SK-N-SH (cell line): ENCODE measurements around the gene CNGA4. TPM values are rescaled to one million over a fixed set of nuclear protein-coding genes. Genes with fewer than 3 reads are reported as not detected.

Source experiments
- CTCF ChIA-PET: fragments of 300-600, 350-600 bp; formaldehyde crosslinking; extraction: SDS; loops from one replicate; lab custom pipeline; 2021; lab: Yijun Ruan, JAX
- POLR2A ChIA-PET: fragments of 350-600 bp; sonication (Branson Sonifier 250); formaldehyde crosslinking; extraction: SDS; loops from one replicate; lab custom pipeline; 2020; ENCODE audit warnings: antibody characterized with exemption, inconsistent platforms; lab: Yijun Ruan, JAX
- DNase-seq: peaks from one replicate; pipeline ENCODE4 v3.0.0; 2012
- H2AFZ ChIP-seq: fragments of 200-600 bp; sonication (generic); 2 replicates; pipeline ENCODE4 v1.8.1; 2016; ENCODE audit warnings: antibody characterized with exemption, mild to moderate bottlenecking, low read depth
- H3F3A ChIP-seq: fragments of 200-600 bp; sonication (generic); replicated peaks from 2 replicates; pipeline ENCODE3; 2016; ENCODE audit warnings: antibody characterized with exemption, mild to moderate bottlenecking; ENCODE audit not compliant: insufficient read depth
- H3K27ac ChIP-seq, 2 experiments: fragments of 200-500 bp in 1 of 2; fragments of 200-600 bp in 1 of 2; sonication (Bioruptor generic) in 1 of 2; sonication (generic), shearing (Covaris generic) in 1 of 2; 2 replicates each; pipeline versions ENCODE4 v1.5.1 to v1.6.1; 2014 to 2016; ENCODE audit warnings: low read depth in 2 of 2, inconsistent platforms in 1 of 2, low read length in 1 of 2, mild to moderate bottlenecking in 1 of 2, mixed read lengths in 1 of 2
- H3K27me3 ChIP-seq: fragments of 200-600 bp; sonication (generic), shearing (Covaris generic); 2 replicates; pipeline ENCODE4 v1.6.1; 2016; ENCODE audit warnings: mixed run types; ENCODE audit not compliant: insufficient read depth
- H3K36me3 ChIP-seq, 2 experiments: fragments of 200-500 bp in 1 of 2; fragments of 200-600 bp in 1 of 2; sonication (Bioruptor generic) in 1 of 2; sonication (generic) in 1 of 2; replicated peaks in 1 of 2; 2 replicates each; pipeline versions ENCODE3 to v1.5.1; 2014 to 2016; ENCODE audit warnings: low read length in 1 of 2, mild to moderate bottlenecking in 1 of 2; ENCODE audit not compliant: insufficient read depth in 2 of 2, control insufficient read depth in 1 of 2
- H3K4me1 ChIP-seq, 2 experiments: fragments of 200-500 bp in 1 of 2; fragments of 200-600 bp in 1 of 2; sonication (Bioruptor generic) in 1 of 2; sonication (generic), shearing (Covaris generic) in 1 of 2; 2 replicates each; pipeline versions ENCODE4 v1.5.1 to v1.6.1; 2014 to 2016; ENCODE audit warnings: low read depth in 1 of 2, low read length in 1 of 2, mixed run types in 1 of 2; ENCODE audit not compliant: insufficient read depth in 2 of 2, control insufficient read depth in 1 of 2
- H3K4me2 ChIP-seq: fragments of 200-600 bp; sonication (generic), shearing (Covaris generic); 2 replicates; pipeline ENCODE4 v1.6.1; 2017; ENCODE audit warnings: mixed run types
- H3K4me3 ChIP-seq, 2 experiments: fragments of 200-500 bp in 1 of 2; fragments of 200-600 bp in 1 of 2; sonication (Bioruptor generic) in 1 of 2; sonication (generic), shearing (Covaris generic) in 1 of 2; 2 replicates each; pipeline versions ENCODE4 v1.5.1 to v1.8.1; 2014 to 2016; ENCODE audit warnings: low read depth in 2 of 2, inconsistent platforms in 1 of 2, low read length in 1 of 2, mild to moderate bottlenecking in 1 of 2, mixed read lengths in 1 of 2, moderate library complexity in 1 of 2
- H3K79me2 ChIP-seq: fragments of 200-600 bp; sonication (generic); 2 replicates; pipeline ENCODE4 v1.8.1; 2017; ENCODE audit warnings: mild to moderate bottlenecking; ENCODE audit not compliant: insufficient read depth
- H3K9ac ChIP-seq: fragments of 200-600 bp; sonication (generic); 2 replicates; pipeline ENCODE4 v1.6.1; 2017; ENCODE audit warnings: mixed run types
- H3K9me2 ChIP-seq: fragments of 200-600 bp; sonication (generic); 2 replicates; pipeline ENCODE4 v1.6.1; 2017; ENCODE audit warnings: mixed run types
- H3K9me3 ChIP-seq: fragments of 200-600 bp; sonication (generic); 2 replicates; pipeline ENCODE4 v1.6.1; 2017; ENCODE audit warnings: mixed run types, mild to moderate bottlenecking, moderate library complexity
- H4K20me1 ChIP-seq: fragments of 200-600 bp; sonication (generic); 2 replicates; pipeline ENCODE4 v1.6.1; 2017; ENCODE audit warnings: mild to moderate bottlenecking, mixed run types; ENCODE audit not compliant: insufficient read depth
- ELF1 ChIP-seq: IDR thresholded peaks from 2 replicates; pipeline ENCODE4 v1.4.0; 2012
- FOSL2 ChIP-seq: IDR thresholded peaks from 2 replicates; pipeline ENCODE4 v1.4.0; 2012; ENCODE audit warnings: low read depth, mild to moderate bottlenecking, moderate library complexity, borderline replicate concordance
- FOXJ3 ChIP-seq: sonication (generic); formaldehyde crosslinking; IDR thresholded peaks from 2 replicates; pipeline ENCODE4 v1.5.1; 2020; ENCODE audit warnings: mild to moderate bottlenecking, missing genetic modification reagents
- FOXM1 ChIP-seq: IDR thresholded peaks from 2 replicates; pipeline ENCODE4 v1.4.0; 2012; ENCODE audit warnings: low read depth, mild to moderate bottlenecking
- GATA2 ChIP-seq: sonication (generic); formaldehyde crosslinking; IDR thresholded peaks from 2 replicates; pipeline ENCODE4 v1.5.0; 2020; ENCODE audit warnings: mild to moderate bottlenecking, missing genetic modification reagents
- JUND ChIP-seq: IDR thresholded peaks from 2 replicates; pipeline ENCODE4 v1.4.0; 2012
- MEF2A ChIP-seq: IDR thresholded peaks from 2 replicates; pipeline ENCODE4 v1.4.0; 2012; ENCODE audit warnings: low read depth, borderline replicate concordance
- MXI1 ChIP-seq: IDR thresholded peaks from 2 replicates; pipeline ENCODE4 v1.6.1; 2012; ENCODE audit warnings: mild to moderate bottlenecking, low read depth, low read length, improper control_type of control experiment
- NFIC ChIP-seq: IDR thresholded peaks from 2 replicates; pipeline ENCODE4 v1.4.0; 2012; ENCODE audit warnings: borderline replicate concordance
- POLR2AphosphoS5 ChIP-seq: IDR thresholded peaks from 2 replicates; pipeline ENCODE4 v1.6.1; 2012; ENCODE audit warnings: low read depth, low read length
- RCOR1 ChIP-seq: fragments of 150-350 bp; IDR thresholded peaks from 2 replicates; pipeline ENCODE4 v1.6.1; 2017; ENCODE audit warnings: antibody characterized with exemption, low read length
- RXRA ChIP-seq: IDR thresholded peaks from 2 replicates; pipeline ENCODE4 v1.4.0; 2012; ENCODE audit warnings: low read depth, mild to moderate bottlenecking, borderline replicate concordance
- SMC3 ChIP-seq: IDR thresholded peaks from 2 replicates; pipeline ENCODE4 v1.6.1; 2012; ENCODE audit warnings: low read depth, low read length, improper control_type of control experiment
- TAF1 ChIP-seq: IDR thresholded peaks from 2 replicates; pipeline ENCODE4 v1.6.1; 2012; ENCODE audit warnings: low read depth, mild to moderate bottlenecking, low read length, moderate library complexity, borderline replicate concordance
- YY1 ChIP-seq: IDR thresholded peaks from 2 replicates; pipeline ENCODE4 v1.4.0; 2012; ENCODE audit warnings: low read depth, mild to moderate bottlenecking
- WGBS: methylation state at CpG from one replicate; pipeline ENCODE4 v1.1.6; 2017; ENCODE audit warnings: low lambda C conversion rate; 5-methylcytosine and 5-hydroxymethylcytosine counted together
- polyA plus RNA-seq, 3 experiments: library from polyadenylated mRNA; depleted of rRNA; stranded (reverse); fragments of >200 nt; gene quantifications; 2 replicates each; pipeline ENCODE4 v1.2.3, GENCODE V29; 2012
- TF ChIP-seq, protein P1 (sequence below): IDR thresholded peaks from 2 replicates; pipeline ENCODE4 v1.4.0; 2012; ENCODE audit warnings: low read depth
- TF ChIP-seq, protein P2 (sequence below): IDR thresholded peaks from 2 replicates; pipeline ENCODE4; 2012
- TF ChIP-seq, protein P3 (sequence below): fragments of 200-600 bp; sonication (generic); IDR thresholded peaks from 2 replicates; pipeline ENCODE4 v1.6.1; 2017; ENCODE audit warnings: antibody characterized with exemption, mild to moderate bottlenecking, moderate library complexity

Gene CNGA4
- polyA plus RNA-seq, 1 of the 3 experiments (the other 2 are of a cell fraction) = 0.13 TPM

DNA sequence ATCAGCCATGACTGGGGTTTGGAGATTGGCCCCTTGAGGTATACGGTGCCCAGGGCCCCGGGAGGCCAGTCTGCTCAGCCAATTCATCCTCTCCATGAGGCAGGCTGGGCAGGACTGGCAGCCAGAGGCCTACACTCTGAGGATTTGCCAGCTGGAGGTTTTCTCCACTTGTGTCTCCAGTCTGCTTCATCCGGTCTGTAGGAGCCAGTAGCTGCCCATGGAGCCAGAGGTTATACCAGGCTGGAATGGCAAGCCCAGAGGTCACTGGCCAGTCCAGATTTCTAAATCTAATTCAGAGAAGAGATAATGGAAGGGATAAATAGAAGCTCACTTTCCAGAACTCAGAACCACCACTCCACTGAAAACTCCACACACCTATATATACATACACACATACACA lies 14.5 kb upstream of the CNGA4 start:
- TF ChIP-seq RCOR1 (no peak), RXRA (no peak), MXI1 (no peak), POLR2AphosphoS5 (no peak), NFIC (no peak), JUND (no peak), FOXM1 (no peak), ELF1 (no peak), GATA2 (CRISPR knock-in tag) (no peak), YY1 (no peak)
- TF ChIP-seq, protein P1, sequence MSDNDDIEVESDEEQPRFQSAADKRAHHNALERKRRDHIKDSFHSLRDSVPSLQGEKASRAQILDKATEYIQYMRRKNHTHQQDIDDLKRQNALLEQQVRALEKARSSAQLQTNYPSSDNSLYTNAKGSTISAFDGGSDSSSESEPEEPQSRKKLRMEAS = no peak
- TF ChIP-seq, protein P2, sequence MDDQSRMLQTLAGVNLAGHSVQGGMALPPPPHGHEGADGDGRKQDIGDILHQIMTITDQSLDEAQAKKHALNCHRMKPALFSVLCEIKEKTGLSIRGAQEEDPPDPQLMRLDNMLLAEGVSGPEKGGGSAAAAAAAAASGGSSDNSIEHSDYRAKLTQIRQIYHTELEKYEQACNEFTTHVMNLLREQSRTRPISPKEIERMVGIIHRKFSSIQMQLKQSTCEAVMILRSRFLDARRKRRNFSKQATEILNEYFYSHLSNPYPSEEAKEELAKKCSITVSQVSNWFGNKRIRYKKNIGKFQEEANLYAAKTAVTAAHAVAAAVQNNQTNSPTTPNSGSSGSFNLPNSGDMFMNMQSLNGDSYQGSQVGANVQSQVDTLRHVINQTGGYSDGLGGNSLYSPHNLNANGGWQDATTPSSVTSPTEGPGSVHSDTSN = no peak
- TF ChIP-seq, all 33 proteins: peak for 0
- H3K27ac ChIP-seq = no peak overlapping the region; a peak in 1 of 4 replicates
- H3K79me2 ChIP-seq = peaks cover 32% of the 10 kb centered on the region
- ChIA-PET POLR2A (interaction anchor here (0.7 kb wide), 1 partner anchor 11 kb away, joined by 4 read pairs; the partner anchor contains the start of gene FHIP1B), CTCF (interaction anchor here (1.1 kb wide), 2 partner anchors 13 to 139 kb away, joined by 3 read pairs; no protein-coding TSS in a partner anchor)
- no peak overlapping the region for H2AFZ ChIP-seq
- H3K9me3 ChIP-seq = no peaks in the 10 kb centered on the region
- peaks cover 16 to 51% of the 10 kb centered on the region in 2 experiments for H3K36me3 ChIP-seq
- H3K9ac ChIP-seq = no peak overlapping the region
- no peaks in the 10 kb centered on the region for H3K9me2 ChIP-seq
- WGBS = no CpG with 5 or more reads among the region's 3 CpGs
- no peaks in the 10 kb centered on the region for H3F3A ChIP-seq
- no peak overlapping the region for H3K4me2 ChIP-seq
- no peaks in the 10 kb centered on the region for H3K27me3 ChIP-seq
- H3K4me1 ChIP-seq = no peaks in the 10 kb centered on the region
- H3K4me3 ChIP-seq = no peak overlapping the region
- DNase-seq = no peak
- H4K20me1 ChIP-seq = peaks cover 18% of the 10 kb centered on the region; the same call in 1 of the 2 replicates

DNA sequence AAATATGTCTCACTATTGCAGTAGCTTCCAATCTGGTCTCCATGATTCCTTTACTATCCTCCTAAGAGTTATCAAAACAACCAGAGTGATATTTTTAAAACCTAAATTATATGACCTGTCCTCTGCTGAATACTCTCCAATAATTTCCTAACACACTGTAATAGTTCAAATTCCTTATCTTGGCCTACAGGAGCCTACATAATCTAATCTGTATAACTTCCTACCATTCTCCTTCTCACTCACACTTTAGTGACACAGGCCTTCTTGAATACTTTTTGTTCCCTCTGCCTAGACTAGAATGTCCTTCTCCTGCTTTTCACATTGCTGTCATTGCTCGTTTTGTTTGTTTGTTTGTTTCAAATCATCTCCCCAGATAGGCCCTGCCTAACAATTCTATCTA lies 13.9 kb upstream of the CNGA4 start:
- Histone ChIP-seq H3K4me1 (no peaks in the 10 kb centered on the region), H3K9ac (no peak overlapping the region), H3K4me2 (no peak overlapping the region)
- TF ChIP-seq, protein P3, sequence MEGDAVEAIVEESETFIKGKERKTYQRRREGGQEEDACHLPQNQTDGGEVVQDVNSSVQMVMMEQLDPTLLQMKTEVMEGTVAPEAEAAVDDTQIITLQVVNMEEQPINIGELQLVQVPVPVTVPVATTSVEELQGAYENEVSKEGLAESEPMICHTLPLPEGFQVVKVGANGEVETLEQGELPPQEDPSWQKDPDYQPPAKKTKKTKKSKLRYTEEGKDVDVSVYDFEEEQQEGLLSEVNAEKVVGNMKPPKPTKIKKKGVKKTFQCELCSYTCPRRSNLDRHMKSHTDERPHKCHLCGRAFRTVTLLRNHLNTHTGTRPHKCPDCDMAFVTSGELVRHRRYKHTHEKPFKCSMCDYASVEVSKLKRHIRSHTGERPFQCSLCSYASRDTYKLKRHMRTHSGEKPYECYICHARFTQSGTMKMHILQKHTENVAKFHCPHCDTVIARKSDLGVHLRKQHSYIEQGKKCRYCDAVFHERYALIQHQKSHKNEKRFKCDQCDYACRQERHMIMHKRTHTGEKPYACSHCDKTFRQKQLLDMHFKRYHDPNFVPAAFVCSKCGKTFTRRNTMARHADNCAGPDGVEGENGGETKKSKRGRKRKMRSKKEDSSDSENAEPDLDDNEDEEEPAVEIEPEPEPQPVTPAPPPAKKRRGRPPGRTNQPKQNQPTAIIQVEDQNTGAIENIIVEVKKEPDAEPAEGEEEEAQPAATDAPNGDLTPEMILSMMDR = no peak
- TF ChIP-seq FOXM1 = no peak
- no peak for TF ChIP-seq MEF2A
- no peak for TF ChIP-seq RCOR1
- no peak for TF ChIP-seq FOSL2
- no peak for TF ChIP-seq FOXJ3
- no peak for TF ChIP-seq ELF1
- no peak for TF ChIP-seq TAF1
- TF ChIP-seq SMC3 = no peak
- TF ChIP-seq, protein P2 = no peak
- no peak for TF ChIP-seq YY1
- TF ChIP-seq, all 33 proteins: peak for 0
- peaks cover 23% of the 10 kb centered on the region; the same call in 1 of the 2 replicates for H4K20me1 ChIP-seq
- H3K4me3 ChIP-seq = no peak overlapping the region
- WGBS = 53% methylated on average over 1 of the region's 1 CpG
- POLR2A ChIA-PET = interaction anchor here (0.7 kb wide), 1 partner anchor 10 kb away, joined by 4 read pairs; the partner anchor contains the start of gene FHIP1B
- no peaks in the 10 kb centered on the region for H3K9me3 ChIP-seq
- H3K27ac ChIP-seq = no peak overlapping the region
- no peaks in the 10 kb centered on the region for H3K27me3 ChIP-seq
- no peaks in the 10 kb centered on the region for H3F3A ChIP-seq
- no peak overlapping the region for H2AFZ ChIP-seq
- CTCF ChIA-PET = interaction anchor here (1.1 kb wide), 1 partner anchor 12 kb away, joined by 3 read pairs; no protein-coding TSS in a partner anchor
- peaks cover 16 to 47% of the 10 kb centered on the region in 2 experiments for H3K36me3 ChIP-seq
- H3K9me2 ChIP-seq = no peaks in the 10 kb centered on the region
- H3K79me2 ChIP-seq = peaks cover 37% of the 10 kb centered on the region
- no peak for DNase-seq
